ENCODE measurements around the gene EIF3A.

GRCh38 chr10:119115926-119116325 is 35.3 kb upstream of the EIF3A start:
- no peak for TF ChIP-seq CTCF (IDR thresholded peaks at IDR 0.05)
- TF ChIP-seq POLR2A (IDR thresholded peaks at IDR 0.05): no peak
